OCI-M1 (cell line): Measurements from ENCODE around the gene SYPL2.
"Not testable (repeated sequence)": the region's sequence is repeated elsewhere in the genome, so short reads cannot be mapped to it uniquely, and the experiment has no call there.

ENCODE experiments used
- DNase-seq: peaks from one replicate; lab custom pipeline; 2025; lab: John Stamatoyannopoulos, UW

SYPL2 gene

GRCh38 chr1:109472779-109473178 is 6.4 kb downstream of the SYPL2 start:
- no peak for DNase-seq

DNA sequence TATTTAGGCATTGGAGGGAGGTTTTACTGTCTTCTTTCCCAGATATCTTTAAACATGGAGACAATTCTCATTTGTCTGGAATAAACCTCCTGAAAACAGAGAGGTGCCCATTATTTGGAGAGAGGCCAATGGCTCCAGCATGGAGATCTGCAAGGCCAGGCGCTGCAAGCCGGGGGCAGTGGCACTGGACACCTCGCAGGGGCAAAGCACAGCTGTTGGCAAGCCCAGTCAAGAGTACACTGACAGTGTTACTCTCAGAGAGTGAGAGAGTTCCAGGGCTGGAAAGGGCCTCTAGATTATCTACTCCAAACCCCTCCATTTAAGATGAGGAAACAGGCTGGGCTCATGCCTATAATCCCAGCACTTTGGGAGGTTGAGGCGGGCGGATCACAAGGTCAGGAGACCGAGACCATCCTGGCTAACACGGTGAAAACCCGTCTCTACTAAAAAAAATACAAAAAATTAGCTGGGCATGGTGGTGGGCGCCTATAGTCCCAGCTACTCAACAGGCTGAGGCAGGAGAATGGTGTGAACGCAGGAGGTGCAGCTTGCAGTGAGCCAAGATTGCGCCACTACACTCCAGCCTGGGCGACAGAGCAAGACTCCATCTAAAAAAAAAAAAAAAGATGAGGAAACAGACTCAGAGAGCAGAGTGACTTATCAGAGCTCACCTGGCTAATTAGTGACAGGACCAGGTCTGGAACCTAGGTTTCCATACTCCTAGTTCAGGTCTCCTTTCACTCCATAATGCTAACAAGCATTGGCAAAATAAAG is 7.1 kb downstream of the SYPL2 start:
- not testable (repeated sequence) for DNase-seq

DNA sequence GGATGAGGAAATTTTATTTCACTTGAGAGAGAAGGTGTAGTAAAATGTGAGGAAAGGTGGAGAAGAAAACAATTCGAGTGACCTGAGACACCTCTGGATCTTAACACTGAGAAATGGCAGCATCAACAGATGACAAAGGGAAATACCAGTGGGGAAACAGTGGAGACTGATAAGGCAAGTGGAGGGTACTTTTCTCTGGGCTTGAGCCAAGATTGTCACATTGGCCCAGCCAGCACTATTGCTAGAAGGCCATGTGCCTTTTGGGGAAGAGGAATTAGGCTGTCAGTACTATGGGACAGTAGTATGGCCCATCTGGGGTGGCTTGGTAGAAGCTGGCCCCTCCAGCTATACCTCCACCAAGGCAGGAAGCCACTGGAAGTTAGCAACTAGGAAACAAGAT is 8.4 kb downstream of the SYPL2 start:
- DNase-seq: peak; percentile 46

- no peak for DNase-seq
Observed at GRCh38 chr1:109475261-109475660, 8.9 kb downstream of the SYPL2 start.

GRCh38 chr1:109476825-109477224 is 10.5 kb downstream of the SYPL2 start:
- no peak for DNase-seq

GRCh38 chr1:109477821-109478220 is 11.5 kb downstream of the SYPL2 start:
- peak; percentile 56 for DNase-seq

- no peak for DNase-seq
Observed at GRCh38 chr1:109478806-109479205, 12.5 kb downstream of the SYPL2 start.

GRCh38 chr1:109479311-109479710 is 13.0 kb downstream of the SYPL2 start:
- DNase-seq: no peak

DNA sequence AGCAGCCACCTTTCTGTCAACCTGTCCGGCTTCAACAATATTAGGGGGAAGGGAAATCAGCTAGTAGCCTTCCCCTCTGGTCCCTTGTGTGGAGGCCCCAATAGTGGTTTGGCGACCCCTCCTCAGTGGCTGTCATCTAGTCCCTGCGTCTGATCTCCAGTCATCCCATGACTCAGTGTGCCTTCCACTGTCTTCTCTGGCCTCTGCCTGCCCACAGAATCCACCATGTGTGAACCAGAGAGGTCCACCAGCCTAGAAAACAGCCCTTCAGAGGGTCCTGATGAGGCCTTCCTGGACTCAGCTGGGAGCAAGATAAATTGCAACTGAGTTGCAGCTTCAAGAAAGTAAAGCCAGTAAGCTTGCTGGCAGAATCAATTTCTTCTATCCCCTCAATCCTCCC is 13.6 kb downstream of the SYPL2 start:
- no peak for DNase-seq

DNA sequence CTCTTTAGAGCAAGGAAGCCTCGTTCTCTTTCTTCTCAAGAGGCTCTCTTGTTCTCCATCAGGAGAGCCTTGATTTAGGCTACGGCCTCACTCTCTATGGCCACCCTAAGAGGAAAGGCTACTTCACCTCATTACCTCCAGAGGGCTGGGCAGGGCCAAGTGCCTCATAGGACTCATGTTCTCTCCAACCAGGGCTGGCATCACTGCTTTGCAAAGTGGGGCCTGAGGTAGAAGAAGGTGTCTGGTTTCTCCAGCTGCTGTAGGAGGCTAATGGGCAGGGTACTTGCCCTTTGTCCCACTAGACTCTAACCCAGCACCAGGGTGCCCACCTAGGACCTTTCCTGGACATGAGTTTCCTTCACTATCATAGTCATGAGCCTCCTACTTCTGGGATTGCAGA is 15.3 kb downstream of the SYPL2 start:
- no peak for DNase-seq

DNA sequence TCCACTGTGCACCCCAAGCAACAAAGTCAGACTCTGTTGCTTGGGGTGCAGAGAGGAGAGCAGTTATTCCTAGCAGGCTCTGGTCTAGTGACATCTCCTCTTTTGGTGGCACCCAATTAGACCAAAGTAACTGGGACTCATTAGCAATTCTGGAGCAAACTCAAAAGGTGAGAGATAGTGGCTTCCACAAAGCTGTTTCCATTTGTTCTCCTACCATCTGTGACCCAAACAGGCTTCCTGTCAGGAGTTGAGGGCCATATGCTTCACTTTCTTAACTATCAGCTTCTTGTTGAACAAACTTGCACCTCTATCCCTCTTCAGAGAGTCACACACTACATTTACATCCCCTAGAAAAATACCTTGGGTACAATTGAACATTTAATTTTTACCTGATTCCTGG is 15.9 kb downstream of the SYPL2 start:
- DNase-seq: no peak

- no peak for DNase-seq
Observed at GRCh38 chr1:109482791-109483671, 16.7 kb downstream of the SYPL2 start.

DNA sequence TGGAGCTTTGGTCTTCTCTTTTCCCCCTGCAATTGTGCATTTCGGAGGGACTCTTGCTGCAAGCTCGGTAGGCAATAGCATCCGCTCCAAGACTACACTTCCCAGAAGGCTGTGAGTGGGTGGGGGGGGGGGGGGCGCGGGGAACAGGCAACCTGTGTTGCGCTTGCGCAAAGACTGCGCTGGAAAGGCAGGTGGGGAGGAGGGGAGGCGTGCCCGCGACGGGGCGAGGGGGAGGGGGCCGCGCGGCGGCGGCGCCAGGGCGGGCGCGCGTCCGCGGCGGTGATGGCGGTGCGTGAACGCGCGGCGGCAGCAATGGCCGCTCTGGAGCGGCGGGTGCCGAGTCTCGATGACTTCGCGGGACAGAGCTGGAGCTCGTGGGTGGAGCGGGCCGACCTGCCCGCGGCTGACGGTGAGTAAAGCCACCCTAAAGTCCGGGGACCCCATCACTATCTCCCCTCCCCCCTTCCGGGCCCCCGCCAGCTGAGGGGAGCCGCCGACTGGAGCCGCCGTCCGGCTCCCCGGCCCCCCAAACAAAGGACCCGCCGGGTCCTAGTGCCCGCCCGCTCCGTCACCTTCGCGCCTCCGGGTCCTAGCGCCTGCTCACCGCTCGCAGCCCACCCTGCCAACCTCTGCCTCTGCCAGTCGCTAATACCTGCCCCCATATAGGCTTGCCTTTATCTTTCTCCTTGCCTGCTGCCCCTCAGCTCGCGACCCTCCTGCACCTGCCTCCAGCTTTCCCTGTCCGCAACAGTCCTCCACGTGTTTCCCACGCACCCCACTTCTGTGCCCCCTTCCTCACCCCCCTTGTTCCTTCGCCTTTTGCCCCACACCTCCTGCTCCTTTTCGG is 17.5 kb downstream of the SYPL2 start, which contains the start of gene ATXN7L2:
ATXN7L2 (plus strand) TSS at position 234 of the 847 bp plus-strand sequence; CDS start at position 283, 49 bp downstream.
- DNase-seq: peak; percentile 92

GRCh38 chr1:109484519-109484975 is 18.2 kb downstream of the SYPL2 start:
- peak; percentile 40 for DNase-seq

DNA sequence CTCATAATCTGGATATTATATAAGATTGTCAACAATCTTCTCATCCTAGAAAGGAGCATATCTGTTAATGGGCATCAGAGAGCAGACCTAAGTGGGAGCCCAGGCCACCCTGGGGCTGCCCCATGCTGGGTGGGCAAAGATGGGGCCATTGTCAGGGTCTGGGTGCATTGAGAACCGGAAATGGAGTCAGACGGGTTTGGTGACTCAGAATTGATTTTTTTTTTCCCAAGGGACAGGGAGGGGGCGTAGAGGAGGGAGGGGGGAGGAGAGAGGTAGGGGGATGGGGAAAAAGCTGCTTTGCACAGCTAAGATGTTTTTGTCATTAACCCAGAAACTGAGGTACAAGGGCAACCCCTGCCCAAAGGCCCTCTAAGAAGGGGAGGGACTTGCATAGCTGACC is 18.7 kb downstream of the SYPL2 start:
- no peak for DNase-seq

DNA sequence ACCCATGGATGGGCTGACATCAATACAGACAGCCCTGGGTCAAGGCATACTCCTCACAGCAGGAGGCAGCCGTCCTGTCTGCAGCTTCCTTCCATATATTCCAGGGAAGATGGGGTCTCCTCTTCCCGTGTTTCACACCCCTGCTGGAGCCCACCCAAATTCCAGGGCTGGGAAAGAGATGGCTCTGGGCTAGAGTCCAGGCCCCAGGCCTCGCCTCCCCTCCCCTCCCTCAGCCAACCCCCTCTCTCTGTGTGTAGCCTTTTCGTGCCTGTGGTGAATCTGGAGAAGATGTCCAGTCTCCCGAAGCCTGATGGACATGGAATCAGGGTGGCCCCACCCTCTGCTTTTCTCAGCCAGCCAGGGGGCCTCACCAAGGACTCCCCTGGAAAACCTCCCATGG is 20.9 kb downstream of the SYPL2 start:
- no peak for DNase-seq

- no peak for DNase-seq
Observed at GRCh38 chr1:109488201-109488600, 21.9 kb downstream of the SYPL2 start.

- no peak for DNase-seq
Observed at GRCh38 chr1:109488696-109489095, 22.4 kb downstream of the SYPL2 start.

- peak; percentile 79 for DNase-seq
Observed at GRCh38 chr1:109490029-109490933, 23.9 kb downstream of the SYPL2 start.

DNA sequence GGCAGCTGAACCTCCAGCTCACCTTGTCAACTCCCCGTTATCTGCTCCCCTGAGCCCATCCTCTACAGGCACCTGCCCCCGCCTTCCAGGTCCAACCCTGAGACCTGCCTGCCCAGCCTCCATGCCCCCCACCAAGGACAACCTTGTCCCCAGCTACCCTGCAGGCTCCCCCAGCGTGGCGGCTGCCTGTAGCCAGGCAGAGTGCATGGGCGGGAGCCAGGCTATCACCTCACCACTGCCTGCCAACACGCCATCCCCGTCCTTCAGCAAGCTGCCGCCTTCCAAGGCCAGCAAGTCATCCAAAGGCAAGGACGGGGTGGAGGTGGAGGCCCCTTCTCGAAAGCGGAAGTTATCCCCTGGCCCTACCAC is 24.6 kb downstream of the SYPL2 start:
- DNase-seq: no peak

DNA sequence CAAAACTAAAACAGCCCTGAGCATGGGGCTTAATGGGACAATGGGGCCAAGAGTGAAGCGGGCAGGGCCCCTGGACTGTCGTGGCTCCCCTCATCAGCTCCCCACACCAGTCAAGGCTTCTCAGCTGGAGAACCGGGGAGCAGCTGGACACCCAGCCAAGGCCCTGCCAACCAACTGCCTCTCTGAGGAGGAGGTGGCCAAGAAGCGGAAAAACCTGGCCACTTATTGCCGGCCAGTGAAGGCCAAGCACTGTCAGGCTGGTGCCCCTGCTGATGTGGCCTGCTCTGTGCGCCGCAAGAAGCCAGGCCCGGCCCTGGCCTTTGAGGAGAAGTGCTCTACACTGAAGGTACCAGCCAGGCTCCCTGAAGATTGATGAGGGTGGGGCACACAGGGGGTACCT is 25.0 kb downstream of the SYPL2 start:
- DNase-seq: no peak
